Astrocyte (in vitro differentiated cells and primary cell): ENCODE results near the gene WDR43. TPM values are rescaled to one million over a fixed set of nuclear protein-coding genes. Genes with fewer than 3 reads are reported as not detected.
A peak's percentile ranks its signal among the peaks of the same experiment; 100 is the strongest.

ENCODE experiments used
- DNase-seq: peaks from one replicate; pipeline ENCODE4 v3.0.0-alpha.2; 2010; ENCODE audit warnings: low read depth
- FAIRE-seq: peaks from 2 replicates; lab custom pipeline; 2011; peaks lifted over from hg19 to GRCh38; lab: Jason Lieb, UNC
- H2AFZ ChIP-seq: 2 replicates; pipeline ENCODE4 v1.6.0; 2012; ENCODE audit warnings: low read depth, low read length, inconsistent platforms
- H3K27ac ChIP-seq: 2 replicates; pipeline ENCODE4 v1.5.1; 2011; ENCODE audit warnings: low read depth, low read length, inconsistent platforms
- H3K27me3 ChIP-seq: 2 replicates; pipeline ENCODE4 v1.6.0; 2011; ENCODE audit warnings: low read length, inconsistent platforms; ENCODE audit not compliant: insufficient read depth
- H3K36me3 ChIP-seq: 2 replicates; pipeline ENCODE4 v1.5.1; 2011; ENCODE audit warnings: low read length, inconsistent platforms; ENCODE audit not compliant: insufficient read depth
- H3K4me1 ChIP-seq: 2 replicates; pipeline ENCODE4 v1.5.1; 2011; ENCODE audit warnings: low read length, inconsistent platforms; ENCODE audit not compliant: insufficient read depth
- H3K4me2 ChIP-seq: 2 replicates; pipeline ENCODE4 v1.6.0; 2012; ENCODE audit warnings: low read length, inconsistent platforms
- H3K4me3 ChIP-seq: 2 replicates; pipeline ENCODE4 v1.5.1; 2011; ENCODE audit warnings: low read depth, mild to moderate bottlenecking, low read length, inconsistent platforms; ENCODE audit not compliant: insufficient read depth
- H3K79me2 ChIP-seq: 2 replicates; pipeline ENCODE4 v1.6.0; 2012; ENCODE audit warnings: mild to moderate bottlenecking, low read length, inconsistent platforms; ENCODE audit not compliant: insufficient read depth
- H3K9ac ChIP-seq: 2 replicates; pipeline ENCODE4 v1.6.0; 2012; ENCODE audit warnings: mild to moderate bottlenecking, low read length, inconsistent platforms
- H3K9me3 ChIP-seq: 2 replicates; pipeline ENCODE4 v1.5.1; 2012; ENCODE audit warnings: low read depth, mild to moderate bottlenecking, low read length, inconsistent platforms; ENCODE audit not compliant: insufficient read depth
- H4K20me1 ChIP-seq: 2 replicates; pipeline ENCODE4 v1.6.0; 2012; ENCODE audit warnings: low read length, inconsistent platforms; ENCODE audit not compliant: insufficient read depth
- H3K27ac Mint-ChIP-seq: one replicate; pipeline ENCODE4 v1.8.0; 2021; ENCODE audit warnings: mild to moderate bottlenecking, mixed read lengths; ENCODE audit not compliant: unreplicated experiment
- H3K27me3 Mint-ChIP-seq: one replicate; pipeline ENCODE4 v1.8.0; 2021; ENCODE audit warnings: low read depth, mixed read lengths; ENCODE audit not compliant: unreplicated experiment
- H3K36me3 Mint-ChIP-seq: one replicate; pipeline ENCODE4 v1.8.0; 2021; ENCODE audit warnings: low read depth, mixed read lengths; ENCODE audit not compliant: unreplicated experiment
- H3K4me1 Mint-ChIP-seq: one replicate; pipeline ENCODE4 v1.8.0; 2021; ENCODE audit warnings: low read depth, mixed read lengths; ENCODE audit not compliant: unreplicated experiment
- H3K4me3 Mint-ChIP-seq: one replicate; pipeline ENCODE4 v1.8.0; 2021; ENCODE audit warnings: mild to moderate bottlenecking, moderate library complexity, mixed read lengths; ENCODE audit not compliant: unreplicated experiment
- H3K9me3 Mint-ChIP-seq: one replicate; pipeline ENCODE4 v1.8.0; 2021; ENCODE audit warnings: mild to moderate bottlenecking, mixed read lengths; ENCODE audit not compliant: unreplicated experiment
- EZH2 ChIP-seq: IDR thresholded peaks from 2 replicates; pipeline ENCODE4 v1.6.1; 2012; ENCODE audit warnings: mild to moderate bottlenecking, low read length, inconsistent platforms; ENCODE audit not compliant: insufficient read depth
- total RNA-seq: library from RNA; stranded (reverse); gene quantifications from 2 replicates; pipeline ENCODE4 v1.2.1, GENCODE V29; 2021
- TF ChIP-seq, protein P1 (sequence below): IDR thresholded peaks from 2 replicates; pipeline ENCODE4 v1.5.1; 2011; ENCODE audit warnings: low read depth, mild to moderate bottlenecking, inconsistent platforms, low read length, moderate library complexity; ENCODE audit not compliant: insufficient read depth

WDR43 gene
- total RNA-seq, 1 donor from 2014 or later: 83.9 TPM

- Histone ChIP-seq H3K27ac (no peak overlapping the region), H3K4me3 (no peak overlapping the region)
- no peak overlapping the region for H3K4me3 Mint-ChIP-seq
These were observed 95.5 kb downstream of the WDR43 start for GRCh38 chr2:28989973-28990372.

DNA sequence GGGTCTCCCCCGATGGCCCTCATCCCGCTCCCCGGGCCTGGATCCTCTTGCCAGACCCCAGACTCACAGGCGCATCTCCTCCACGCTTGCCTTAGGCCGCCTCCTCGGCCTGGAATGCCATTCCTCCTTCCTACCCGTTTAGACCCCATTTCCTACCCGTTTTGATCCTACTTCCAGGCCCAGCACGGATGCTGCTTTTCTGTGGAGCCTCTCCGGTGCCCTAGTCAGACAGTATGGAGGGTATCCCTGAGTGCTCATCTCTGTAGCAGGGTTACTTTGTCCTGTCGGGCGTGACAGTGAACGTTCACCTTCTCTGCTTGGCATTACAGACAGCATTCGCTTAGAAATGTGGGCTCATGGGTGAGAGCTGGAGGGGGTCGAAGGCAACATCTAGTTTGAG, 96.0 kb downstream of the WDR43 start:
- DNase-seq: no peak
- H3K36me3 Mint-ChIP-seq: no peaks in the 10 kb centered on the region
- FAIRE-seq: no peak
- Histone ChIP-seq H3K4me1 (peaks cover 2% of the 10 kb centered on the region), H3K27me3 (peaks cover 2% of the 10 kb centered on the region), H3K4me2 (no peak overlapping the region), H2AFZ (peak overlapping the region; percentile 10), H3K36me3 (no peaks in the 10 kb centered on the region), H3K27ac (no peak overlapping the region), H3K9ac (no peak overlapping the region), H3K9me3 (no peaks in the 10 kb centered on the region), H3K4me3 (no peak overlapping the region), H4K20me1 (no peaks in the 10 kb centered on the region), H3K79me2 (no peaks in the 10 kb centered on the region)
- no peaks in the 10 kb centered on the region for H3K9me3 Mint-ChIP-seq
- peaks cover 32% of the 10 kb centered on the region for H3K27me3 Mint-ChIP-seq
- no peak overlapping the region for H3K27ac Mint-ChIP-seq
- no peak overlapping the region for H3K4me3 Mint-ChIP-seq
- TF ChIP-seq, protein P1, sequence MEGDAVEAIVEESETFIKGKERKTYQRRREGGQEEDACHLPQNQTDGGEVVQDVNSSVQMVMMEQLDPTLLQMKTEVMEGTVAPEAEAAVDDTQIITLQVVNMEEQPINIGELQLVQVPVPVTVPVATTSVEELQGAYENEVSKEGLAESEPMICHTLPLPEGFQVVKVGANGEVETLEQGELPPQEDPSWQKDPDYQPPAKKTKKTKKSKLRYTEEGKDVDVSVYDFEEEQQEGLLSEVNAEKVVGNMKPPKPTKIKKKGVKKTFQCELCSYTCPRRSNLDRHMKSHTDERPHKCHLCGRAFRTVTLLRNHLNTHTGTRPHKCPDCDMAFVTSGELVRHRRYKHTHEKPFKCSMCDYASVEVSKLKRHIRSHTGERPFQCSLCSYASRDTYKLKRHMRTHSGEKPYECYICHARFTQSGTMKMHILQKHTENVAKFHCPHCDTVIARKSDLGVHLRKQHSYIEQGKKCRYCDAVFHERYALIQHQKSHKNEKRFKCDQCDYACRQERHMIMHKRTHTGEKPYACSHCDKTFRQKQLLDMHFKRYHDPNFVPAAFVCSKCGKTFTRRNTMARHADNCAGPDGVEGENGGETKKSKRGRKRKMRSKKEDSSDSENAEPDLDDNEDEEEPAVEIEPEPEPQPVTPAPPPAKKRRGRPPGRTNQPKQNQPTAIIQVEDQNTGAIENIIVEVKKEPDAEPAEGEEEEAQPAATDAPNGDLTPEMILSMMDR: no peak
- no peak for TF ChIP-seq EZH2
- peaks cover 8% of the 10 kb centered on the region for H3K4me1 Mint-ChIP-seq

More at GRCh38 chr2:28989973-28990372, 95.5 kb downstream of the WDR43 start:
- Histone ChIP-seq H3K9me3 (no peaks in the 10 kb centered on the region), H3K27me3 (peaks cover 2% of the 10 kb centered on the region), H3K36me3 (no peaks in the 10 kb centered on the region), H3K4me1 (peaks cover 2% of the 10 kb centered on the region), H4K20me1 (no peaks in the 10 kb centered on the region), H3K9ac (no peak overlapping the region), H3K79me2 (no peaks in the 10 kb centered on the region), H2AFZ (no peak overlapping the region), H3K4me2 (no peak overlapping the region)
- Mint-ChIP-seq H3K4me1 (peaks cover 8% of the 10 kb centered on the region), H3K27me3 (peaks cover 32% of the 10 kb centered on the region), H3K36me3 (no peaks in the 10 kb centered on the region), H3K9me3 (no peaks in the 10 kb centered on the region), H3K27ac (no peak overlapping the region)
- FAIRE-seq: no peak
- no peak for DNase-seq
- TF ChIP-seq EZH2: no peak

- H3K27me3 Mint-ChIP-seq: peaks cover 34% of the 10 kb centered on the region
- Histone ChIP-seq H3K4me2 (peak overlapping the region; percentile 19), H3K9ac (no peak overlapping the region), H3K79me2 (no peaks in the 10 kb centered on the region), H3K27ac (no peak overlapping the region), H3K36me3 (no peaks in the 10 kb centered on the region), H3K27me3 (peaks cover 2% of the 10 kb centered on the region), H3K9me3 (no peaks in the 10 kb centered on the region), H3K4me3 (no peak overlapping the region), H4K20me1 (no peaks in the 10 kb centered on the region), H2AFZ (peak overlapping the region; percentile 60), H3K4me1 (peaks cover 2% of the 10 kb centered on the region)
- no peak overlapping the region for H3K27ac Mint-ChIP-seq
- H3K9me3 Mint-ChIP-seq: no peaks in the 10 kb centered on the region
- H3K4me3 Mint-ChIP-seq: no peak overlapping the region
- FAIRE-seq (no peak), DNase-seq (peak; percentile 55)
- peaks cover 7% of the 10 kb centered on the region for H3K4me1 Mint-ChIP-seq
- no peaks in the 10 kb centered on the region for H3K36me3 Mint-ChIP-seq
- TF ChIP-seq, protein P1: no peak
- TF ChIP-seq EZH2: no peak
These were observed 96.6 kb downstream of the WDR43 start for GRCh38 chr2:28991021-28991420.
